HCT116 (cell line): ENCODE results near the gene TAS2R41. TPM values are rescaled to one million over a fixed set of nuclear protein-coding genes. Genes with fewer than 3 reads are reported as not detected.

Source experiments
- ATAC-seq: fragments of 200-7000 bp; cut with Tn5 transposase; 2 replicates; pipeline ENCODE4 v1.9.1; 2020; ENCODE audit warnings: mild to moderate bottlenecking, moderate library complexity
- BruUV-seq: library from RNA; stranded (reverse); fragments of 400-500 nt; replicated peaks from 2 replicates; lab custom pipeline; 2021; lab: Mats Ljungman, UMichigan
- CTCF ChIA-PET: fragments of 300-600 bp; sonication (Branson Sonifier 250); formaldehyde crosslinking; loops from one replicate; lab custom pipeline; 2021; ENCODE audit warnings: antibody characterized with exemption; lab: Charles Lee
- POLR2A ChIA-PET: fragments of 300-600, 350-600 bp; sonication (Branson Sonifier 250); formaldehyde crosslinking; loops from one replicate; lab custom pipeline; 2021; ENCODE audit warnings: antibody characterized with exemption; lab: Charles Lee
- RAD21 ChIA-PET, 2 experiments: fragments of 300-600 bp; sonication (Branson Sonifier 250); formaldehyde crosslinking; loops; one replicate each; lab custom pipeline; 2023; ENCODE audit warnings: low total read pairs in 2 of 2; ENCODE audit not compliant: uncharacterized antibody in 2 of 2, unreplicated experiment in 2 of 2, low non-redundant PET in 1 of 2; lab: Charles Lee
- DNase-seq: peaks from one replicate; pipeline ENCODE4 v3.0.0-alpha.2; 2010; ENCODE audit warnings: low read depth, low spot score
- H2AFZ ChIP-seq: fragments of 200-600 bp; shearing (Covaris generic), sonication (generic); 2 replicates; pipeline ENCODE4 v1.6.1; 2017; ENCODE audit warnings: low read depth, mixed run types, mixed read lengths, antibody characterized with exemption, low read length; ENCODE audit not compliant: poor library complexity, severe bottlenecking
- H3K27ac ChIP-seq: 2 replicates; pipeline ENCODE4 v1.5.1; 2012; ENCODE audit warnings: low read depth, low read length
- H3K27me3 ChIP-seq: fragments of 200-600 bp; sonication (generic); 2 replicates; pipeline ENCODE4 v1.6.1; 2016; ENCODE audit warnings: mixed run types, low read length, mixed read lengths; ENCODE audit not compliant: insufficient read depth
- H3K36me3 ChIP-seq, 2 experiments: fragments of 200-500 bp in 1 of 2; fragments of 200-600 bp in 1 of 2; sonication (Bioruptor generic) in 1 of 2; sonication (generic) in 1 of 2; 2 replicates each; pipeline versions ENCODE4 v1.5.1 to v1.6.1; 2014 to 2016; ENCODE audit warnings: low read length in 2 of 2, inconsistent platforms in 1 of 2, mixed read lengths in 1 of 2, mixed run types in 1 of 2; ENCODE audit not compliant: insufficient read depth in 2 of 2, control insufficient read depth in 1 of 2
- H3K4me1 ChIP-seq, 2 experiments: fragments of 200-600 bp in 1 of 2; sonication (generic) in 1 of 2; 2 replicates each; pipeline versions ENCODE4 v1.5.1 to v1.6.1; 2012 to 2017; ENCODE audit warnings: low read length in 2 of 2, inconsistent platforms in 1 of 2, mild to moderate bottlenecking in 1 of 2, mixed read lengths in 1 of 2, mixed run types in 1 of 2, moderate library complexity in 1 of 2; ENCODE audit not compliant: insufficient read depth in 2 of 2, control insufficient read depth in 1 of 2
- H3K4me2 ChIP-seq: fragments of 200-600 bp; sonication (generic); 2 replicates; pipeline ENCODE4 v1.6.1; 2017; ENCODE audit warnings: mixed run types, low read length, mixed read lengths
- H3K4me3 ChIP-seq, 2 experiments: fragments of 200-600 bp in 1 of 2; sonication (generic) in 1 of 2; replicated peaks in 1 of 2; 2 replicates each; pipeline ENCODE4 v1.5.1; 2011 to 2016; ENCODE audit warnings: low read length in 2 of 2, control low read depth in 1 of 2, low read depth in 1 of 2, mild to moderate bottlenecking in 1 of 2, mixed read lengths in 1 of 2, mixed run types in 1 of 2
- H3K79me2 ChIP-seq: fragments of 200-600 bp; sonication (generic); 2 replicates; pipeline ENCODE4 v1.6.1; 2017; ENCODE audit warnings: mild to moderate bottlenecking, mixed run types, low read length, moderate library complexity, mixed read lengths; ENCODE audit not compliant: insufficient read depth
- H3K9ac ChIP-seq: fragments of 200-600 bp; sonication (generic); 2 replicates; pipeline ENCODE4 v1.6.1; 2016; ENCODE audit warnings: low read length, mixed read lengths
- H3K9me2 ChIP-seq: fragments of 200-600 bp; sonication (generic), shearing (Covaris generic); 2 replicates; pipeline ENCODE4 v1.6.1; 2017; ENCODE audit warnings: mixed run types, mild to moderate bottlenecking, moderate library complexity; ENCODE audit not compliant: insufficient read depth
- H3K9me3 ChIP-seq, 2 experiments: fragments of 200-500 bp in 1 of 2; fragments of 200-600 bp in 1 of 2; sonication (Bioruptor generic) in 1 of 2; sonication (generic) in 1 of 2; 2 replicates each; pipeline ENCODE4 v1.6.1; 2014 to 2017; ENCODE audit warnings: low read length in 2 of 2, mixed read lengths in 2 of 2, inconsistent platforms in 1 of 2, low read depth in 1 of 2, mild to moderate bottlenecking in 1 of 2, mixed run types in 1 of 2, moderate library complexity in 1 of 2; ENCODE audit not compliant: control insufficient read depth in 1 of 2, insufficient read depth in 1 of 2
- H4K20me1 ChIP-seq: fragments of 200-600 bp; sonication (generic), shearing (Covaris generic); 2 replicates; pipeline ENCODE4 v1.6.1; 2017; ENCODE audit warnings: mixed run types, mild to moderate bottlenecking, moderate library complexity; ENCODE audit not compliant: insufficient read depth
- CBX3 ChIP-seq: IDR thresholded peaks from 2 replicates; pipeline ENCODE4 v1.6.1; 2012; ENCODE audit warnings: low read depth
- CEBPB ChIP-seq: IDR thresholded peaks from 2 replicates; pipeline ENCODE4 v1.6.1; 2012; ENCODE audit warnings: low read depth
- ELF1 ChIP-seq: IDR thresholded peaks from 2 replicates; pipeline ENCODE4 v1.6.1; 2012; ENCODE audit warnings: low read depth, borderline replicate concordance
- EZH2 ChIP-seq: fragments of 200-600 bp; sonication (generic); IDR thresholded peaks from 2 replicates; pipeline ENCODE4 v1.6.1; 2017; ENCODE audit warnings: antibody characterized with exemption, mixed run types
- EZH2phosphoT487 ChIP-seq: fragments of 200-600 bp; IDR thresholded peaks from 2 replicates; pipeline ENCODE4 v1.6.1; 2018; ENCODE audit warnings: antibody characterized with exemption, borderline replicate concordance
- FOSL1 ChIP-seq: IDR thresholded peaks from 2 replicates; pipeline ENCODE4 v1.6.1; 2012; ENCODE audit warnings: low read depth
- POLR2A ChIP-seq: IDR thresholded peaks from 2 replicates; pipeline ENCODE4 v1.7.0; 2011; ENCODE audit warnings: borderline replicate concordance; ENCODE audit not compliant: insufficient read depth, insufficient read length; ENCODE audit errors: extremely low read depth
- POLR2AphosphoS5 ChIP-seq: IDR thresholded peaks from 2 replicates; pipeline ENCODE4 v1.6.1; 2011; ENCODE audit warnings: mild to moderate bottlenecking, low read depth, low read length, moderate library complexity
- RAD21 ChIP-seq: IDR thresholded peaks from 2 replicates; pipeline ENCODE4 v1.6.1; 2012; ENCODE audit warnings: low read depth, mild to moderate bottlenecking
- SIN3A ChIP-seq: IDR thresholded peaks from 2 replicates; pipeline ENCODE4 v1.6.1; 2012; ENCODE audit warnings: low read depth
- SRF ChIP-seq: IDR thresholded peaks from 2 replicates; pipeline ENCODE4 v1.6.1; 2012; ENCODE audit warnings: low read depth
- ZFX ChIP-seq: fragments of 450-650 bp; IDR thresholded peaks from 2 replicates; pipeline ENCODE4 v1.6.1; 2017
- intact Hi-C: fragments of 100-400 bp; cut with micrococcal nuclease; formaldehyde crosslinking; loops from 2 replicates; pipeline ENCODE4 v1.10.0; 2022
- total RNA-seq: library from RNA; stranded (reverse); gene quantifications from one replicate; pipeline ENCODE4 v1.2.1, GENCODE V29; 2021; ENCODE audit not compliant: unreplicated experiment
- TF ChIP-seq, protein P1 (sequence below), 3 experiments: fragments of 200-600 bp in 1 of 3; sonication (generic) in 1 of 3; IDR thresholded peaks in 2 of 3; conservative IDR thresholded peaks in 1 of 3; 2 replicates each; pipeline ENCODE4 v1.5.1; 2012 to 2017; ENCODE audit warnings: low read depth in 2 of 3, low read length in 2 of 3, antibody characterized with exemption in 1 of 3, borderline replicate concordance in 1 of 3, control low read depth in 1 of 3, mild to moderate bottlenecking in 1 of 3, mixed read lengths in 1 of 3, mixed run types in 1 of 3, moderate library complexity in 1 of 3; ENCODE audit not compliant: insufficient read depth in 1 of 3
- TF ChIP-seq, protein P2 (sequence below): IDR thresholded peaks from 2 replicates; pipeline ENCODE4 v1.6.1; 2011; ENCODE audit warnings: mild to moderate bottlenecking, low read length, moderate library complexity; ENCODE audit not compliant: insufficient replicate concordance; ENCODE audit errors: extremely low read depth

Gene TAS2R41
- total RNA-seq, 1 experiment from 2014 or later: not detected

DNA sequence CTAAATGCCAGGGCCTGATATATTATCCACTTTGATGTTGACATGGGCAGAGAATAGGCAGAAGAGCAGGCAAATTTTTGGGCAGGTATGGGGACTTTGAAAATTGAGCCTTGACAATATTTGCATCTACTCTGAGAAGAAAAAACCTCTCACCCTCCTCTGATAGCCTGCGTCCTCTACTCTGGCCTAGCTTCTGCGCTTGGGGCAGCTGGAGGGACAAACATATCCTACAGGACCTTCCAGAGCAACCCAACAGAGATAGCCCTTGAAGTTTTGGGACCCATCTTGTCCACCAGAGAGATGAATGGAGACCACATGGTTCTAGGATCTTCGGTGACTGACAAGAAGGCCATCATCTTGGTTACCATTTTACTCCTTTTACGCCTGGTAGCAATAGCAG lies 34.5 kb upstream of the TAS2R41 start, which contains the start of gene TAS2R60:
Gene TAS2R60, plus strand, starts transcription at position 301 of the 400 bp plus-strand sequence. Its CDS starts 0 bp downstream, at position 301.
- CTCF ChIA-PET: no interaction called here
- Histone ChIP-seq H2AFZ (no peak within 1 kb of the TSS), H3K27me3 (no peaks in the 10 kb centered on the region), H3K4me2 (no peak within 1 kb of the TSS), H3K9ac (no peak within 1 kb of the TSS), H3K4me3 (no peak within 1 kb of the TSS), H3K27ac (no peak within 1 kb of the TSS), H4K20me1 (no peaks in the 10 kb centered on the region), H3K36me3 (no peaks in the 10 kb centered on the region), H3K9me3 (no peaks in the 10 kb centered on the region), H3K4me1 (no peaks in the 10 kb centered on the region)
- BruUV-seq: no TSS peak
- DNase-seq (no peak), ATAC-seq (no peak)
- intact Hi-C loops: no loop called here
- TF ChIP-seq CBX3 (no peak), FOSL1 (no peak), EZH2phosphoT487 (no peak), SIN3A (no peak), CEBPB (no peak), EZH2 (no peak), SRF (no peak)
- TF ChIP-seq, all 23 proteins: peak for 0
- Histone ChIP-seq H3K79me2 (no peaks in the 10 kb centered on the region), H3K9me2 (no peaks in the 10 kb centered on the region)
- ChIA-PET POLR2A (no interaction called here), RAD21 (no interaction called here)

DNA sequence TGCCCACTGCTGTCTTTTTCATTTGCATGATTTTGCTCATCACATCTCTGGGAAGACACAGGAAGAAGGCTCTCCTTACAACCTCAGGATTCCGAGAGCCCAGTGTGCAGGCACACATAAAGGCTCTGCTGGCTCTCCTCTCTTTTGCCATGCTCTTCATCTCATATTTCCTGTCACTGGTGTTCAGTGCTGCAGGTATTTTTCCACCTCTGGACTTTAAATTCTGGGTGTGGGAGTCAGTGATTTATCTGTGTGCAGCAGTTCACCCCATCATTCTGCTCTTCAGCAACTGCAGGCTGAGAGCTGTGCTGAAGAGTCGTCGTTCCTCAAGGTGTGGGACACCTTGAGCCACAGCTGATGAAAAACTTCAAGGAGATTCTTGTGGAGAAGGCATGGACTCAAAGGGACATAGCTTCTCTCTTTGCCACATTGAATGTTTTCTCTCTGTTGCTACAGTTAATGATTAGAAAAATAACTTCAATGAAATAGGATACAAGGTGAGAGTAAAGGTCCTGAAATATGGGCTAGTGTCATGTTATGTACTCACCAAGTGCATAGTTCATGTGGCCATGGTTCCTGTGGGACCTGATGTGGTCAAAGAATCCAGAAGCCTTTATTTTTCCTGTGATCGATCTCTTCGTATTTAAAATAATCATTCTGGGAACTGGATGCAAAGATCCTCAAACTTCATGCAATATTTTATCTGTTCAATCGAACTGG lies 33.5 kb upstream of the TAS2R41 start:
- Histone ChIP-seq H3K27me3 (no peaks in the 10 kb centered on the region), H3K79me2 (no peaks in the 10 kb centered on the region), H3K36me3 (no peaks in the 10 kb centered on the region), H3K4me2 (no peak overlapping the region), H4K20me1 (no peaks in the 10 kb centered on the region), H3K9ac (no peak overlapping the region), H3K9me2 (no peaks in the 10 kb centered on the region), H3K9me3 (no peaks in the 10 kb centered on the region), H3K27ac (no peak overlapping the region), H2AFZ (no peak overlapping the region), H3K4me1 (no peaks in the 10 kb centered on the region), H3K4me3 (no peak overlapping the region)
- DNase-seq (no peak), ATAC-seq (no peak)
- ChIA-PET CTCF (no interaction called here), RAD21 (no interaction called here), POLR2A (no interaction called here)
- intact Hi-C loops: no loop called here
- no TSS peak for BruUV-seq
- TF ChIP-seq FOSL1 (no peak), ELF1 (no peak), SRF (no peak), ZFX (no peak), POLR2AphosphoS5 (no peak), EZH2phosphoT487 (no peak), POLR2A (no peak), RAD21 (no peak)
- TF ChIP-seq, protein P1, sequence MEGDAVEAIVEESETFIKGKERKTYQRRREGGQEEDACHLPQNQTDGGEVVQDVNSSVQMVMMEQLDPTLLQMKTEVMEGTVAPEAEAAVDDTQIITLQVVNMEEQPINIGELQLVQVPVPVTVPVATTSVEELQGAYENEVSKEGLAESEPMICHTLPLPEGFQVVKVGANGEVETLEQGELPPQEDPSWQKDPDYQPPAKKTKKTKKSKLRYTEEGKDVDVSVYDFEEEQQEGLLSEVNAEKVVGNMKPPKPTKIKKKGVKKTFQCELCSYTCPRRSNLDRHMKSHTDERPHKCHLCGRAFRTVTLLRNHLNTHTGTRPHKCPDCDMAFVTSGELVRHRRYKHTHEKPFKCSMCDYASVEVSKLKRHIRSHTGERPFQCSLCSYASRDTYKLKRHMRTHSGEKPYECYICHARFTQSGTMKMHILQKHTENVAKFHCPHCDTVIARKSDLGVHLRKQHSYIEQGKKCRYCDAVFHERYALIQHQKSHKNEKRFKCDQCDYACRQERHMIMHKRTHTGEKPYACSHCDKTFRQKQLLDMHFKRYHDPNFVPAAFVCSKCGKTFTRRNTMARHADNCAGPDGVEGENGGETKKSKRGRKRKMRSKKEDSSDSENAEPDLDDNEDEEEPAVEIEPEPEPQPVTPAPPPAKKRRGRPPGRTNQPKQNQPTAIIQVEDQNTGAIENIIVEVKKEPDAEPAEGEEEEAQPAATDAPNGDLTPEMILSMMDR (IDR thresholded peaks at IDR 0.05 in 2 of 3, conservative IDR thresholded peaks at IDR 0.05 in 1 of 3; ENCODE audit: borderline replicate concordance in 1 of 3, insufficient read depth in 1 of 3, low read depth in 2 of 3, low read length in 2 of 3): no peak
- TF ChIP-seq, protein P2, sequence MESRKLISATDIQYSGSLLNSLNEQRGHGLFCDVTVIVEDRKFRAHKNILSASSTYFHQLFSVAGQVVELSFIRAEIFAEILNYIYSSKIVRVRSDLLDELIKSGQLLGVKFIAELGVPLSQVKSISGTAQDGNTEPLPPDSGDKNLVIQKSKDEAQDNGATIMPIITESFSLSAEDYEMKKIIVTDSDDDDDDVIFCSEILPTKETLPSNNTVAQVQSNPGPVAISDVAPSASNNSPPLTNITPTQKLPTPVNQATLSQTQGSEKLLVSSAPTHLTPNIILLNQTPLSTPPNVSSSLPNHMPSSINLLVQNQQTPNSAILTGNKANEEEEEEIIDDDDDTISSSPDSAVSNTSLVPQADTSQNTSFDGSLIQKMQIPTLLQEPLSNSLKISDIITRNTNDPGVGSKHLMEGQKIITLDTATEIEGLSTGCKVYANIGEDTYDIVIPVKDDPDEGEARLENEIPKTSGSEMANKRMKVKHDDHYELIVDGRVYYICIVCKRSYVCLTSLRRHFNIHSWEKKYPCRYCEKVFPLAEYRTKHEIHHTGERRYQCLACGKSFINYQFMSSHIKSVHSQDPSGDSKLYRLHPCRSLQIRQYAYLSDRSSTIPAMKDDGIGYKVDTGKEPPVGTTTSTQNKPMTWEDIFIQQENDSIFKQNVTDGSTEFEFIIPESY: no peak
